HG03066 (cell line): ENCODE results near the gene CES2.
"Not testable (repeated sequence)": the region's sequence is repeated elsewhere in the genome, so short reads cannot be mapped to it uniquely, and the experiment has no call there.

Experiments used
- ATAC-seq: cut with Tn5 transposase; IDR thresholded peaks from one replicate; pipeline ENCODE4 v1.9.1; 2021; ENCODE audit warnings: low read depth; ENCODE audit not compliant: unreplicated experiment

CES2 gene, protein sequence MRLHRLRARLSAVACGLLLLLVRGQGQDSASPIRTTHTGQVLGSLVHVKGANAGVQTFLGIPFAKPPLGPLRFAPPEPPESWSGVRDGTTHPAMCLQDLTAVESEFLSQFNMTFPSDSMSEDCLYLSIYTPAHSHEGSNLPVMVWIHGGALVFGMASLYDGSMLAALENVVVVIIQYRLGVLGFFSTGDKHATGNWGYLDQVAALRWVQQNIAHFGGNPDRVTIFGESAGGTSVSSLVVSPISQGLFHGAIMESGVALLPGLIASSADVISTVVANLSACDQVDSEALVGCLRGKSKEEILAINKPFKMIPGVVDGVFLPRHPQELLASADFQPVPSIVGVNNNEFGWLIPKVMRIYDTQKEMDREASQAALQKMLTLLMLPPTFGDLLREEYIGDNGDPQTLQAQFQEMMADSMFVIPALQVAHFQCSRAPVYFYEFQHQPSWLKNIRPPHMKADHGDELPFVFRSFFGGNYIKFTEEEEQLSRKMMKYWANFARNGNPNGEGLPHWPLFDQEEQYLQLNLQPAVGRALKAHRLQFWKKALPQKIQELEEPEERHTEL

DNA sequence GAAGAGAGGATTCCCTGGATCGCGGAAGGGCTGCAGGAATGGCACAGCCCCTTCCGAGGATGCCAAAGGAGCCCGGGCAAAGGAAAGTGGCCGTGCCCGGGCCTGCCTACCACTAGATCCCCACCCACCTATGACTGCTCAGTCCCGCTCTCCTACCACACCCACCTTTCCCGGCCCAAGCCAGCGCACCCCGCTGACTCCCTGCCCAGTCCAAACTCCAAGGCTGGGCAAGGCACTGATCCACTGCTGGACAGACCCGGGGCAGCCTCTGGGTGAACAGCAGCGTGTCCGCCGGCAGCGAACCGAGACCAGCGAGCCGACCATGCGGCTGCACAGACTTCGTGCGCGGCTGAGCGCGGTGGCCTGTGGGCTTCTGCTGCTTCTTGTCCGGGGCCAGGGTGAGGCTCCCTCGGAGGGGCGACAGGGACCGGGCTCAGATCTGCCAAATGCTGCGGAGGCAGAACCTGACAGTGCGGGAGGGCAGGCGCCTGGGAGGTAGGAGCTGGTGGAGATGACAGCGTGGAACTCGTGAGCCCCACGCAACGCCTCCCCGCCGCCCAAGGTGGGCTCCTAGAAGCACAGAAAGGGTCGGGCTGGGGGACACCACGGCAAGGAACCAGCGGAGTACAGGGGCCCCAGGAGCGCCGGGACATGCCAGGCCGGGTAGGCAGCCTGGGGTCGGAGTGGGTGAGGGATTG lies at the start of gene CES2:
Gene CES2, plus strand, starts transcription at position 203 of the 698 bp plus-strand sequence. Its CDS starts 120 bp downstream, at position 323.
- ATAC-seq, result no peak

- no peak for ATAC-seq
Measured at GRCh38 chr16:66886321-66886720, 49.0 kb upstream of the CES2 start.

DNA sequence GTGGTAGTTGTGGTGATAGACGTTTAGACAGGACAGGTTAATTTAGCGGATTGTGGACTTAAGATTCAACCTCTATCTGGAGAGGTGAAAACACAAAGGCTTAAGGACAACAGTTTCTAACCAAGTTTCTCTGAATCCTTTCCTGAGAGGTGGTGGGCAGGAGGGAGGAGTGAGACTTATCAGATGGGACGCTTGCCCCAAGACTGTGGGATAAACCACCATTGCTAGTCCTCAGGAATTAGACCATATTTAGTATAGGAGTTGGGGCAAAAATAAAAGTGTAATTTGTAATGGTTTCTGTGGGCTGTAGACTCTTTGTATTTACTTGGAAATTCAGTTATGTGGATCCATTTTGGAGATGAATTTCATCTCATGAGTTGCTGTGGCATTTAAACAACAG lies 48.4 kb upstream of the CES2 start:
- ATAC-seq, result no peak

GRCh38 chr16:66888647-66889615 lies 46.4 kb upstream of the CES2 start:
- ATAC-seq, result no peak

DNA sequence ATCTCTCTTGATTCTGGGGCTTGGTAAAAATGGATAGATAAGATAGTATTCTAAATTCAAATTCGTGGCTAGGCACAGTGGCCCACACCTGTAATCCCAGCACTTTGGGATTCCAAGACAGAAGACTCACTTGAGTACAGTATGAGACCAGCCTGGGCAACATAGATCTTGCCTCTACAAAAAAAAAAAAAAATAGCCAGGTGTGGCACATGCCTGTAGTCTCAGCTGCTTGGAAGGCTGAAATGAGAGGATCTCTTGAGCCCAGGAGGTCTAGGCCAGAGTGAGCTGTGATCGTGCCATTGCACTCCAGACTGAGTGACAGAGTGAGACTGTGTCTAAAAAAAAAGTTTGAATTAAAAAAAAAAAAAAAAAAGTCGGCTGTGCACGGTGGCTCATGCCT lies 45.7 kb upstream of the CES2 start:
- no peak for ATAC-seq

DNA sequence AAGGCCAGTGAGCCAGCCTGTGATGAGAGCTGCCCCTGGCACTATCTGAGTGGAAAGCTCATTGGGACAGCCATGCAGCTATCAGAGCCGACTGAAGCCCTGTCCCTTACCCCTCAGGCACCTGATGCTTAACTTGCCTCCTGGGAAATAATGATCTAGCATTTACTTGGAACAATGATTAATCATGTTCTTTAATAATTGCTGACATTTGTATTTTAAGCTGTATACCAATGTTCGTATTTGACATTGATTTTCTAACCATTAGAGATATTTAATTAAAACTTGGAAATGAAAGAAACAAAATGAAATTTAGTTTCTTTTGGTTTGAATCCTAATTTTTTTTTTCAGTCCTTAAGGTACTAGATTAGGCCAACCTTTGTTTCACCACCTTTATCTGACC lies 44.5 kb upstream of the CES2 start:
- no peak for ATAC-seq

- no peak for ATAC-seq
Measured at GRCh38 chr16:66891360-66891759, 44.0 kb upstream of the CES2 start.

DNA sequence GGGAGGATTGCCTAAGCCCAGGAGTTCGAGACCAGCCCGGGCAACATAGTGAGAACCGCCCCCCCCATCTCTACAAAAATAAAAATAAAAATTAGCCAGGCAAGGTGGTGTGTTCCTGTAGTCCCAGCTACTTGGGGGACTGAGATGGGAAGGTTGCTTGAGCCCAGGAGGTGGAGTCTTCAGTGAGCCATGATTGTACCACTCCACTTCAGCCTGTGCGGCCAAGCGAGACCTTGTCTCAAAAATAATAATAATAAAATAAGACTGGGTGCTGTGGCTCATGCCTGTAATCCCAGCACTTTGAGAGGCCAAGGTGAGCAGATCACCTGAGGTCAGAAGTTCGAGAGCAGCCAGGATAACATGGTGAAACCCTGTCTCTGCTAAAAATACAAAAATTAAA lies 43.5 kb upstream of the CES2 start:
- ATAC-seq, result no peak

- no peak for ATAC-seq
Measured at GRCh38 chr16:66894055-66894454, 41.3 kb upstream of the CES2 start.

DNA sequence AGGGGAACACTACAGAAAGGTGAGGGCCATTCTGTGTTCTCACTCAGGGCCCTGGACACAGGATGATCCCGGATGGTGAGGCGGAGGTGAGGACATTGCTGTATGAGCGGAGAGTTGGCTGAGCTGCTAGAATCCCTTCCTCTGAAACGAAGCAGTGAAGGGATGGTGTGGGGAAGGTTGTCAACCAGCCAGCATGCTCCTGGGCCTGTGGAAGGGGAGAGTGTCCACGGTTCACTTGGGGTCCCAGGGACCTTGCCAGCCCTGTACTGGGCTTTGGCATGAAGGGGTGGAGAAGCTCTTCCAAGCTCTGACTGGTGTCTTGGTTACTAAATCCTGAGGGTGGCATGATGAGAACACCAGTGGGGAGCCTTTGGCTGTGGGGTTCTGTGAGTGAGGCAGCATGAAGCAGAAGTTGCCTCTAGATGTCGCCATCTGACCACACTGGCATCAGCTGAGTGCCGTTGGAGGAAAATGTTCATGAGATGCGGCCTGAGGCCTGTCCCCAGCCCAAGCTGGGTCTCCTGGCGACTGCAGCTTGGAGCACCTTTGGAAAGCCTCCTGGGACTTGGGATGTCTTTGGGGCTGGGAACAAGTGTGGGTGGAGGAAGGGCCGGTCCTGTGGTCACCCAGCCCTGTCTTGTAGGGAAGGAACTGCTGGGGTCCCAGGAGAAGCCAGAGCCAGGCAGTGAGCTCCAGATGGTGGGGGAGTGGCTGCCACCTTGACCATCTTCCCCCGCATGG lies 40.2 kb upstream of the CES2 start:
- no peak for ATAC-seq

GRCh38 chr16:66895689-66895979 lies 39.7 kb upstream of the CES2 start:
- ATAC-seq, result no peak

DNA sequence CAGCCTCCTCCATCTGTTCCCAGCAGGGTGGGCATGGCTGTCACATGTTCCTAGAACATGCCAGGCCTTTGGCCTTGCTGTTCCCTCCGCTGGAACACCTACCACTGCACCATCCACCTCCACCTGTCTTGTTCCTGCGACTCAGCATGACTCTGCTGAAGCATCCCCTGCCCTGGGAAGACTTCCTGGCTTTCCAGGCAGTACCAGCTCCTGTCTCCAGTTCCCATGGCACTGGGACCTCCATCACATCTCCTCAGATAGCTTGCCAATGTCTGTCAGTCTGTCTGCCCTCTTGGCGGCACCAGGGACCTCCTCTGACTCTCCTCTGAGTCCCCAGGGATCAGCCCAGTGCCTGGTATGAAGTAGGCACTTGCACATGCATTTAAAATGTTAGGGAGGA lies 39.3 kb upstream of the CES2 start:
- ATAC-seq, result no peak

DNA sequence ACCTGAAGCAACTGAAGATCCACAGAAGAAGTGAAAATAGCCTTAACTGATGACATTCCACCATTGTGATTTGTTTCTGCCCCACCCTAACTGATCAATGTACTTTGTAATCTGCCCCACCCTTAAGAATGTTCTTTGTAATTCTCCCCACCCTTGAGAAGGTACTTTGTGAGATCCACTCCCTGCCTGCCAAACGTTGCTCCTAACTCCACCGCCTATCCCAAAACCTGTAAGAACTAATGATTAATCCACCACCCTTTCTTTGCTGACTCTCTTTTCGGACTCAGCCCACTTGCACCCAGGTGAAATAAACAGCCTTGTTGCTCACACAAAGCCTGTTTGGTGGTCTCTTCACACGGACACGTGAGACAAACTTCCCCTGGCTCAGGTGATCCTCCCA lies 38.6 kb upstream of the CES2 start:
- not testable (repeated sequence) for ATAC-seq

DNA sequence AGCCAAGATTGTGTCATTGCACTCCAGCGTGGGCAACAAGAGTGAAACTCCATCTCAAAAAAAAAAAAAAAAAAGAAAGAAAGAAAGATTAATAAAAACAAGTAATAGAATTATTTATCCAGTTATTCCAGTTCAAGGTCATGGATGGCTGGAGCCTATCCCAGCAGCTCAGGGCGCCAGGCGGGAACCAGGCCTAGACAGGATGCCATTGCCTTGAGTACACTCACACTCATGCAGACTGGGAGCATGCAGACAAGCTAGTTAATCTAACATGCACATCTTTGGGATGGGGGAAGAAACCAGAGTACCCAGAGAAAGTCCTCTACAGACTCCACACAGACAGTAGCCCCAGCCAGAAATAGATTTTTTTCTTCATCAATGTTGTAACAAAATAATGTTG lies 37.1 kb upstream of the CES2 start:
- ATAC-seq, result no peak

GRCh38 chr16:66898933-66899309 lies 36.4 kb upstream of the CES2 start:
- ATAC-seq, result no peak

GRCh38 chr16:66899310-66899944 lies 35.9 kb upstream of the CES2 start:
- ATAC-seq, result no peak

DNA sequence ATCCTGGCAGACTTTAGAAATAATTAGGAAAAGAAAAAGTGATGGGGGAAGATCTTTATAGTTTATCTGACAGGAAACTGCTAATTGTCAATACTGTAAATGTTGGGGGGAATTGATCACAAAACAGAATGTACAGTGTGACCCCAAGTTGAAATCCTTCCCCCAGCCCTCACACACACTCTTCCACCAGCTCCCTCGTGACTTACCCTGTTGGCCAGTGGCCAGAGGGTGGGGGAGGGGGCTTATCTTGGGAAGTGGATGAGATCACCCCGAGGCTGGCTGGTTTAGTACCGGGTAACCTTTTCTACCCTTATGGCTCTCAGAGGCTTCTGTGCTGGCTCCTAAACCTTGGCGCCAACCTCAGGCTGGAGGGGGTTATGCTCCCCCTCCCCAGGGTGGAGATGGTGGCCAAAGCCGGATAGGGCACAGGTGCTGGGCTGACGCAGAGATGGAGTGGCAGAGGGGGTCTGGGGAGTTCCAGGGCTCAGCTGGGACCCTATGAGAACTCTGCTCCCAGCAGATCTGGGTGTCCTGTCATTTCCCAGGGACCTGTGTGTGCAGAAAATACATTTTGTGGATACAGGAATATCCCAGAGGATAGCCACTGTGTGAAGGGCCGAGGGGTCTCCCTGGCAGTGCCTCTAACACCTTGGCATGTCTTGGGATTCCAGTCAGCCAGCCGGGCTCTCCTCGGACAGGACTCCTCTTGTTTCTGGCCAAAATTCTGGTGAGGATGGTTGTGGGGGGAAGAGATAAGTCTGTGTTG lies 35.2 kb upstream of the CES2 start:
- ATAC-seq, result no peak

DNA sequence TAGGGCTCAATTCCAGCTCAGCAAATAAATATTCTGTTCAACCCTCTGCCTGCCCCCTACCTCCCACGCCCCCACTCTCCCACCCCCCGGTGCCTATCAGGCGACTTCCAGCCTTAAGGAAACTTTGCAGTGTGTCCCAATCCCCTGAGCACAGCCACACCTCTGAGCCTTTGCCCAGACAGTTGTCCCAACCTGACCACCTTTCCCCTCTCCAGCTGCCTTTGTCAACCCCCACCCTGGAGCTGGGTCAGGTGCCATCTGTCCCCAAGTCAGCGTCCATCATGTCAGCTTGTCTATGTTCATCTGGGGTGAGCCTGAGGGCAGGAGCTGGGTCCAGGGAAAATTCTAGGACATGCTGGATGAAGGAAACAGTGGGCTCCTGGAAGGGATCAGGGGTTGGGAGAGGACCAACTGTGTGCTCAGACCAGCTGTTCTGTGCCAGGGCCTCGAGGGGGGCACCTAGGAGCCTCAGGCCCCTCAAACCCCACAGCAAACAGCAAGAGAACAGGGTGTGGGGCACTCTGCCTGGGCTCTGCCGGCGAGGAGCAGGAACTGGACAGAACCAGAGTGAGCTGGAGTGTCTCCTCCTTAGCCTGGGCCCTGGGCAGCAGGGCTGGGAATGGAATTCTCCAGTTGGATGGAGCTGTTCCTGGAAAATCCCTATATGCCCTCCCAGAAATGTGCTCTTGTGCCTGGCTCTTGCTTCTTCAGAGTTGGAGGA lies 34.4 kb upstream of the CES2 start:
- ATAC-seq, result no peak
